NK-92 (cell line): ENCODE data around the gene SCAMP4.

Experiments
- DNase-seq: peaks from one replicate; lab custom pipeline; 2025; ENCODE audit not compliant: unreplicated experiment; lab: John Stamatoyannopoulos, UW

SCAMP4 gene

DNA sequence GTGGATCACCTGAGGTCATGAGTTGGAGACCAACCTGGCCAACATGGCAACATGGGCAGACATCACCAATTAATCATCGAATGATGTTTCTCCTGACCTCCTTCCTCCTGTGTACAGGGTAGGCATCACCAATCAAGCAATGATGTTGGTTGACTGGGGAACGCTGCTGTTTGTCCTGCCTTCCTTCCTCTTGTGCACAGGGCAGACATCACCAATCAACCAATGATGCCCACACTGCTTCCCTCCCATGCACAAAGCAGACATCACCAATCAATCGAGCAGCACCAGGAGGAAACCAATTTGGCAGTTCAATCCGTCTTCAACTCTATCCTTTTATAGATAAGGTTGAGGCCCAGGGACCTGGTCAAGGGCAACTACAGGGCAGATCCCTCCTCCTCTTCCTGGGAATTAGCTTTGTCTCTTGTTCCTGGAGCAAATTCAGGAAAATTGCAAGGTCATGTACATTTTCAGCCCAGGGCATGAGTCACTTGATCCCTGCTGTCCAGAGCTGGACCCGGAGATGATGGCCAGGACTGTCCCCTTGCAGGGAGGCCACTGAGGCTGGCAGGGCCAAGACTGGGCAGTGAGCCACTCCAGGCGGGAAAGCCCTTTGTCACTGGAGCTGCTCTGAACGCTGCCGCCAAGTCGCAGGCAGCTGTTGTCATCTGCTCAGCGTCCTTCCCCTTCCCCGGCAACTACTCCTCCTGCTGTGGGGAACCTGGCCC lies 30.4 kb downstream of the SCAMP4 start:
- no peak for DNase-seq

DNA sequence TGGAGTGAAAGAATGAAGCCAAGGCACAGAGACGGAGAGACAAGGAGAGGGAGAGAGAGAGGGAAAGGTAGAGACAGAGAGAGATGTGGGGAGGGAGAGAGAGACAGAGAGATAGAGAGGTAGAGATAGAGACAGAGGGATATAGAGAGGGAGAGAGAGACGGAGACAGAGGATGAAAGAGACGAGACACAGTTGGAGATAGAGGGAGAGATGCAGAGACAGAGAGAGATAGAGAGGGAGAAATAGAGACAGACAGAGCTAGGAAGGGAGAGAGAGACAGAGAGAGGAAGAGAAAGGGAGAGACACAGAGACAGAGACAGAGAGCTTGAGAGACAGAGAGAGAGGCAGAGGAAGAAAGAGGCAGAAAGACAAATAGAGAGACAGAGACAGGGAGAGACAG lies 31.2 kb downstream of the SCAMP4 start:
- DNase-seq: no peak

DNA sequence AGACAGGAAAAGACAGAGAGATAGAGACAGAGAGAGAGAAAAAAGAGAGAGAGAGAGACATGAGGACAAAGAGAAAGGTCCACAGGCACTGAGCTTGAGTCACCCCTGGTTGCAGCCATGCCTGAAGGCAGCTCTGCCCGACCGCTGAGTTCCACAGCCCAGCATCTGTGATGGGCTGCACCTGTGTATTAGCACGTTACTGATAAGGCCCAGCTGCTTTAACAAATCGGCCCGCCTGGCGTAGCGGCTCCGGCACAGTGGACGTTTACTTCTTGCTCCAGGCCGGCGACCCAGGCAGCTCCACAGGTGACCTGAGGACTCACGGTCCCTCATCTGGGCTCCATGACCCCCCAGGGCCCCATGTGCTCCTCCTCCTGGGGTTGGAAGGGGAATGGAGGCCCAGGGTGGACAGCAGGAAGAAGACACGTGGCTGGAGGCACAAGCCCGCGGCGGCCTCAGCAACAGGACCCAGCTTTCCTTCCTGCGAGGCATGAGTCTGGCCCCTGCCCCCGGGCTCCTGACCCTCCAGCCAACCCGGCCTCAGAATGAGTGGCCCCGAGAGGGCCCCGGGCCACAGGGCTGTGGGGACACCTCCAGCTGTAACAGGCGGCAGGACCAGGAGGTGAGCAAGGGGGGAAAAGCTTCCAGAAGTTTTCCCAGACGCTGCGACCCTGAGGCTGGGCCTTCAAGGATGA lies 31.9 kb downstream of the SCAMP4 start:
- DNase-seq: no peak

DNA sequence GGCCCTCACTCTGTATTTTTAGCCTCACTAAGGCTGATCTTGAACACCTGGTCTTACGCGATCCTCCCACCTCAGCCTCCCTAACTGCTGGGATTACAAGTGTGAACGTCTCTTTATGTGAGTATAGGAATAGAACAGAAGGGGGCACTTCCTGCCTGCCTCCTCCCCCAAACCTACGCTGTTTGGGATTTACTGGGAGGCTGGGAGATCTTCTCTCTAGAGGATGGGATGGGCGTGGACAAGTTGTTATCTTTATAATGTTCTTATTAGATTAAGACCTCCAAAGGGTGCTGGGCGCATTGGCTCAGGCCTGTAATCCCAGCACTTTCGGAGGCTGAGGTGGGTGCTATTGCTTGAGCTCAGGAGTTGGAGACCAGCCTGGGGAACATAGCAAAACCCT lies 32.9 kb downstream of the SCAMP4 start:
- no peak for DNase-seq

DNA sequence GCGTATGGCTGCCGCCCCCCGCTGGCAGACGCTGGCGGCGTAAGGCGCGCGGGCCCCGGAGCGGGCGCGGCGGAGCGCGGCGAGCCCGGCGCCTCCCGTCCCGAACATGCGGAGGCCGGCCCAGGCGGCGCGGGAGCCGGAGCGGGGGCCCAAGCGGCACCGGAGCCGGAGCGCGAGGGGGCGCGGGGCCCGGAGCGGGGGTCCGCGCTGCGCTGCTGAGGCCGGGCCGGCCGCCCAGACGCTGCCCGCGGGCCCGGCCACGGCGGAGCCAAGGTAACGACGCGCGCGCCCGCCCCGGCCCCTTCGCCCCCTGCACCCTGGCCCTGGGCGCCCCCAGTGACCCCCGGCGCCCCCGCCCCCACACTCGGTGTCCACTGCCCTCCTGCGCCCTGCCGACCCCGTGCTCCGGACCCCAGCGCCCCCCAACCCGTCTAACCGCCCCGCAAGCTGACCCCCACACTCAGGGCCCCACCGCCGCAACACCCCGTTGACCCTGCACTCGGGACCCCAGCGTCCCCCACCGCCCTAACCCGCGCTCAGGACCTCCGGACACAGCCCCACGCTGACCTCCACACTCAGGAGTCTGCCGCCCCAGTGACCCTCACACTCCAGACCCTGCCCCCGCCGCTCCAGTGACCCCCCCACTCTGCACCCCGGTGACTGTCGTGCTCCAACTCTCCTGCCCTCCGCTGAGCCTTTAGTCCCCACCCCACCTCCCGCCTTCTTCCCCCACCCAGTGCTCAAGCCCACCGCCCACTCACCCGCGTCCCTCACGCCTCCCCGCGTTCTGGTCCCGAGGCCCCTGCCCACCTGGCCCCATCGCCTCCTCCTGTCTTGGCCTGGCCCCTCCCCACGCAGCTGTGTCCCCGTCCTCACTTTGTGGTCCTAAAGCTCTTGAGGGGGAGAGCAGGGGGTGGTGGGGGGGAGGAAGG lies 36.2 kb downstream of the SCAMP4 start, which contains the start of gene CSNK1G2:
Gene CSNK1G2, plus strand, starts transcription at position 27 of the 932 bp plus-strand sequence. CDS start 28,601 bp downstream, outside the sequence.
- DNase-seq: no peak

DNA sequence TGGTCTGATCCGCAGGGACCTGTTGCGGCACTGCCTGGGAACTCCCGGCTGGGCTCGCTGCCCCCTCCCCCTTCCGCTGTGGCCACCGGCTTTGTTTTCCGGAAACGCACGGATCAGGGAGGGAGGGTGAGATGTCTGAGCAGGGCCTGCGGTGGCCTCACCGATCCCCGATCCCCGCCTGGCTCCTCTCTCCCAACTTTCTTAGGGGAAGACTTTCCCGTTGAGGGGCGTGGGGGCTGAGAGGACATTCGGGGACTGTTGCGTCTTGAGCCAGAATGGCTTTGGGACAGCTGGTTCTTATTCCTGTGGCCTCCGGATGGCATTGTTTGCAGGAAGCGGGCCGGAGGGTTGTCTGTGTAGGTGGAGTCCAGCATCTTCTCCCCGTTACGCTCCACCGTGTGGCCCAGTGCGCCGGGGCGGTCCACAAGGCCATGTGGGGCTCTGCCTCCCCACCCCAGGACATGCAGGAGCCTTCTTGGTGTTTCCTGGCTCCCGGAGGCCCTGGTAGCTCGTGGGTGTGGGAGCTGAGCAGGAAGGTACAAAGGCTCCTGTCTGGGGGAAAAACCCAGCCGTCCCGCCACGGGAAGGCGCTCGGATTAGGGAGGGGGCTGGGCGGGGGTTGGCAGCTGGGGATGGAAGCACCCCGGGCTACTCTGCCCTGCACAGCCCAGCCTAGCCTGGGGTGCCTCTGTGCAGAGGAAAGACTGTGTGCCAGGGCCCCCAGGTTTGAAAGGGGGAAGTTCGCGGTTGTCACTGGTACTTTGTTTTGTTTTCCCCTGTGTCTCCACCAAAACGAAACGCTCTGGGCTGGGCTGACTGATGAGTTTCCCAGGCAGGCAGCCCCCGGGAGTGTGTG lies 37.1 kb downstream of the SCAMP4 start:
- no peak for DNase-seq

DNA sequence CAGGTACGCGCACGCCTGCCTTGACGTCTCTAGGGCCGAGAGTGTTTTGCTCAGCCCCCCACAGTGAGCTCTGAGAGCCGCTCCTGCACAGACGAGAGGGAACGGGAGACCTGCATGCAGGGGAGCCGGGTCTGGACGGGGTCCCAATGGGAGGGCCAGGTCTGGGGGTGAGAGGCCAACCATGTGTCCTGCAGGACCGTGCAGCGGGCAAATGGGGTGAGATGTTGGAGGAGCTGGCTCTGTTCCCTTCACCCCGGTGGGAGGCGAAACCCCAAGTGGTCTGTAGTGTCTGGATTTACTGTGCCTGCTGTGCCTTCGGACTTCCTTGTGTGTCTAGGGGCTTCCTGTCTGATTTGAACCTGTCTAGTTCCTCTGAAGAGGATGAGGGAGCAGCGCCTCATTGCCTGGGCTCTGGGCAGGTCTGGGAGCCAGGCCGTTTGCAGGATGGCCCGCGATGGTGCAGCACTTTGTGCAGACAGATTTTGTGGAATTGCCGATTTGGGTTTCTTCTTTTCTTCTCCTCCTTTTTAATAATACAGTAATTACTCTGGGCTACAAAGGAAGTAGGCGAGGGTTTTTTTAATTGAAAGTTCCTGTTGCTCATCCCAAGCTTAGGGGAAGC lies 37.8 kb downstream of the SCAMP4 start:
- DNase-seq: no peak

DNA sequence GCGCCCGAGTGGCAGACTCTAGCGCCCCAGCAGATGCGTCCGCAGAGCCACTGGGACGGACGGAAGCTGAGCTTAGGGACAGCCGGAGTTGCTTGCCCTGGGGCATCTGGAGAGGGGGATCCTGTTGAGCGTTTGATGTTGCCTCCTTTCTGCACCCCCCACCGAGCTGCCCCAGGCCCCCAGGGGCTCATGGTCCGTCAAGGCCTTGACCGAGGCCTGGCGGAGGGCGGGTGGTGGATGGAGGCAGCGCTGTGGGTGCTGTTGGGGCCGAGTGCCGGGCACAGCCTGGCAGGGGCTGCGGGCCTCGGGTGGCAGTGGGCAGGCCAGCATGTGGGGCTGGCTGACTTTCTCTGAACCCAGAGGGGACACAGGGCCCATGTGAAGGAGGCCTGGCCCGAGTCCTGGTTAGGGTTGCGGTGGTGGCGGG lies 38.5 kb downstream of the SCAMP4 start:
- no peak for DNase-seq

DNA sequence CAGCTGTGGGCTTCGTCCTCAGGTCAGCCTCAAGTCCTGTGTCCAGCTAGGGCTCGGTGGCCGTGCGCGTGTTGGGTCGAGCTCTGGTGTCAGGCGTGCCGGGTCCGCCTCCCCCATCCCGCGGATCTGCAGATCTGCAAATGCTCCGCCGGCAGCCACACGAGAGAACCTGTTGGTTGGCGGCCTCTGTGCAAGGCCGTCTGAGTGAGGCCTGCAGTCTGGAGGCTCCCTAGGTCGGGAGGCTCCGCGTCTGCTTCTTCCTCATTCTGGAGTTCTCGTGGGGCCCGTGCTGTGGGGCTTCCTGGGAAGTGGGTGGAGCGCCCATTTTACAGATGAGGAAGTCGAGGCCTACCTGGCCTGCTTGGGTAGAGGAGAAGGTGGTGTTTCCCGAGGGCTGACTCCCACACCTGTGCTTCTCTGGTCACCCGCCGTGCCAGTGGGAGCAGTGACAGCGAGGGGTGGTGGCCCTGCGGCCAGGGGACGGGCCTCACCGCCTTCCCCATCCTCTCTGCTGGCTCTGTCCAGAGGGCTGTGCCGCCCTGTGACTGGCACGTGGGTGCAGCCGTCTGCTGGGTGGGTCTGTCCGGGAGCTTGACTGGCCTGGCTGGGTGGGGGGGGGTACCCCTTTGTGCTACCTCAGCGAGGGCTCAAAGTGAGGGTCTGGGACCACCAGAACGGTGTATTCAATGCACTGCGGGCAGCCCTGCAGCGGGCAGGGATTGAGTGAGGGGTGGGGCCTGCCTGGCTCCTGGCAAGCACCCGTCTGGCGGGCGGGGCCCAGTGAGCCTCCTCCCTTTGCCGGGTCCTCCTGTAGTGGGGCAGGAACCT lies 39.1 kb downstream of the SCAMP4 start:
- DNase-seq: no peak

DNA sequence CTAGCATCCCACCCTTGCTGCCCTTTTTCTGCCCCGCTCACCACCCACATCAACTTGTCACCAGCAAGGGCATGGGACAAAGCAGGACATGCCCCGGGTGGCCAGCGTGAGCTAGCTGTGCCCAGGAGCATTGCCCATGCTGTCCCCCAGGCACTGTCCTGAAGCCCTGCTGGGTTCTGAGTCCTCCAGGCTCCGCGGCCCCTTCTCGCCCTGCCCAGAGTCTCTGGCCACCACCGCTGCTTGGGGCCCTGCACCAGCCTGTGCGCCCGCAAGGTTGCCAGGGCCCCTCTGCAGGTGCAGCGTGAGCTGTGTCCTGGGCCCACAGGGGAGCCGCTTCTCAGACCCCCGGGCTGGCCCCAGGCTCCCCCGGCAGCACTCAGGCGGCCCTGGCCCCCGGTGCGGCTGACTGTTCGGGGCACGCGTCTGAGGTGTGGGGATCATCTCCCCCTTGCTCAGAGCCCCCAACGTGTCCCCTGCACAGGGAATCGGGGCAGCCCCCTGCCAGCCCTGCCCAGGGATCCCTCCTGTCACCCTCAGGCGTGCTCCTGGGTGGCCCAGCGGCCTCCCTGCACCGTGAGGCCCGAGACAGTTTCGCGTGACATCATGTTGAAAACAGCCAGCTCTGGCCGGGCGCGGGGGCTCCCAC lies 39.8 kb downstream of the SCAMP4 start:
- DNase-seq: no peak

DNA sequence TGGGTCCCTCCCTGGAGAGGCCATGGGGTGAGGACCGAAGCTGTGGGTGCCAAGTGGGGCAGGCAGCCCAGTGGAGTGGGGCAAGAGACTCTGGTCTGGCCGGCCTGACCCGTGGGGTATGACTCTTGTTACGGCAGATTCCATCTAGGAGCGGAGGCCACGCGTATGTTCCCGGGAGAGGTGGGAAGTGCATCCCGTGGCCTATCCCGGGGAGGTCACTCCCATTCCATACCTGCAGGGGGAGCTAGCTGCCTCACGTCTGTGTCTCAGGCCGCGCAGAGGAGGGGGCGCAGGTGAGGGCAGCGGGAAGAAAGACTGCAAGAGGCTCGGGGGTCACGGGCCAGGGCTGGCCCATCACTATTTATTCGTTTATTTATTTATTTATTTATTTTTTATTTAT lies 40.7 kb downstream of the SCAMP4 start:
- no peak for DNase-seq

DNA sequence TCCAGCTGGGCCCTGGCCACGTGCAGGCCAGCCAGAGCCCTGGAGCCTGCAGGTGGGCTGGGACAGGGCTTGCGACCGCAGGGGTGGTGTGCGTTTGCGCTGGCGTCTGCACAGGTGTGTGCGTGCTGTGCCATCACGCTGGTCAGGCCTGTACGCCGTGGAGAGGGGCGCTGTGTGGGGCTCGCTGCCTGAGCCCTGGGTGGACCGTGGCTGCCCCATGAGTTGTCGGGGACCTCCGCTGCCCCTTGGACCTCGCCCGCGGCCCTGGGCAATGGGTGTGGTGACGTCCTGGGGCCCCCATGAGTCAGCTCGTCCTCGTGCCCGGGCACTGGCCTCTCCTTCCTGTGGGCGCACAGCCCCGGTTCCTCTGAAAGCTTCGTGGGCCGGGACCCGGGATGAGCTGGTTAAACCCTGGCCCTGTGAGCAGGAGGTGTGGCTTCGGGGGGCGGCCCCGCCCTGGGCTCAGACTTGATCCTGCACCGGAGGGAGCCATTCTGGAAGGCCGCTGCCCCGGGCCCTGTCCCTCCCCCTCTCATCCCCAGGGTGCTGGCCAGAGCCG lies 42.5 kb downstream of the SCAMP4 start:
- no peak for DNase-seq

DNA sequence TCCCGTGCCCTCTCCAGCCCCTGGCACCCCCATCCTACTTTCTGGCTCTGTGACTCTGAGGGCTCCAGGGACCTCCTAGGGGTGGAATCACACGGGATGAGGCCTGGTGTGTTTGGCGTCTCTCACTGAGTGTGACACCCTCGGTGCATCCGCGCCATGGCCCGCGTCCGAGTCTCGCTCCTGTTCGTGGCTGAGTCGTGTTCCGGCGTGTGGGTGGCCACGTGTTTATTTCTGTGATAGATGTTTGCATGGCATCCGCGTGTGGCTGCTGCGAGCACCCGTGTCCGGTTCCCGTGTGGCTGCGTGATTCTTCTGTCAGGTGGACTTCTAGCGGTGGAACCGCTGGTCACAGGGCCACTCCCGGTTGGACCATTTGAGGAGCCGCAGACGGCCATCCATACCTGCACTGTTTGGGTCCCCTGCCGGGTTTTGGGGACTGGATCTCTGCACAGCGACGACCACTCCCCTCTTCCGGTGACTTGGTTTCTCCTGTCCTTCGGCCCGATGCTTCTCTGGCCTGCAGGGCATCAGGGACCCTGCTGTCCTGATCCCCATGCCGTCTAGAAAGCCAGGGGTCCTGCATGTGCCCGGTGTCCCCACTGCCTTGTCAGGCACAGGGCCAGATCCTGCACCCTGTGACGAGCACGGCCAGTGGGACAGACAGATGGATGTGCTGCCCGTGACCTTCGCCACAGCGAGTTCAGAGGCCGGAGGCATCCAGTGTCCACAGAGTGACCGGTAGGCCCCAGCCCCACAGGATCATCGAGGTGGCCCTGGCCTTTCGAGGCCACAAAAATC lies 44.3 kb downstream of the SCAMP4 start:
- DNase-seq: no peak

DNA sequence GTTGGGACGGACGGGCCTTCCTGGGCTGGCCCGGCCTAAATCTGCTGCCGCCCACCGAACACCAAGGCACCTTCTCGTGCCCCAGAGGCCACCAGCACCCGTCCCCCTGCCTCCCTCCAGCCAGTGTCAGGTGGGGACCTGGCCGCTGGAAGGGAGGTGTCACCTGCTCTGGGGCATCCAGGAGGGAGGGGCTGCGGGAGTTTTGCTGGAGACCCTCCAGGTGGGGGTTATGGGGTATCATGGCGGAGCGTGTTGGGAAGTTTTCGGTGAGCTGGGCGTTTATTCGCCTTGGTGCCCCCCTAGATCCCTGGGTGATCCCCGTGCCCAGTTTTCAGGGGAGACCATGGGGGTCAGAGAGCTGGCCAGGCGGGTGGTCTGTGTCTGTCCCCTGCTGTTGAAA lies 45.4 kb downstream of the SCAMP4 start:
- no peak for DNase-seq

DNA sequence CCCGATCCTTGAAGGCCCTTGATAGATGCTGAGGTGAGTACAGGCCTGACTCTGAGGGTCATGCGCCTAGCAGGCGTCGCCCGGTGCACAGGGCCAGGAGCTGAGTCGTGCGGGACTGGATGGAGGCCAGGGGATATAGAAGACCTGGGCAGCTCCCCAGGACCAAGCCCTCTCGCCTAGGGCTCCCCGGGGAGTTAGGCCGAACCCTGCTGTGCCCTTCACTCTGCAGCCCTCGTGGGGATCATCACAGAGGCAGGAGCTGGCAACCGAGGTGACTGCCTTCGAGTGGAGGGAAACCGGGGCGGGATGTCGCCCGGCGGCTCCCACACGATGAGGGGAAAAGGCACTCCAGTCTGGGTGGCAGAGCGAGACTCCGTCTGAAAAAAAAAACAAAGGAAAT lies 47.4 kb downstream of the SCAMP4 start:
- no peak for DNase-seq

DNA sequence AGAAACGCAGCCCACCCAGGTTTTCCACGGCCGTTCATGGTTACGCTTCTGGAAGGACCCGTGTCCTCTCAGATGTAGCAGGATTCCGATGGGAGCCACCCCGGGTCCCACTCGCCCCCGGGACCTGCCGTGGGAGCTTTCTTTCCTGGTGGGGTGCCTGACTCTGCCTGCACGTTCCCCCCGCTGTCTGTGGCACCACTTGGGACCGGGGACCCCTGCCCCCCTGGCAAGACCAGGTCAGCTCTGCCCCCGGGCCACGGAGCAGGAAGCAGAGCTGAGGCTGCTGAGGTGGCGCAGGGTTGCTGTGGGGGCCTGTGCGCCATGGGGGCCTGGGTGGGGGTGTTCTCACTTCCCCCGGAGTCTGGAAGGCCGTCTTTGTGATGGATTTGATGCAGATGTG lies 47.8 kb downstream of the SCAMP4 start:
- no peak for DNase-seq

DNA sequence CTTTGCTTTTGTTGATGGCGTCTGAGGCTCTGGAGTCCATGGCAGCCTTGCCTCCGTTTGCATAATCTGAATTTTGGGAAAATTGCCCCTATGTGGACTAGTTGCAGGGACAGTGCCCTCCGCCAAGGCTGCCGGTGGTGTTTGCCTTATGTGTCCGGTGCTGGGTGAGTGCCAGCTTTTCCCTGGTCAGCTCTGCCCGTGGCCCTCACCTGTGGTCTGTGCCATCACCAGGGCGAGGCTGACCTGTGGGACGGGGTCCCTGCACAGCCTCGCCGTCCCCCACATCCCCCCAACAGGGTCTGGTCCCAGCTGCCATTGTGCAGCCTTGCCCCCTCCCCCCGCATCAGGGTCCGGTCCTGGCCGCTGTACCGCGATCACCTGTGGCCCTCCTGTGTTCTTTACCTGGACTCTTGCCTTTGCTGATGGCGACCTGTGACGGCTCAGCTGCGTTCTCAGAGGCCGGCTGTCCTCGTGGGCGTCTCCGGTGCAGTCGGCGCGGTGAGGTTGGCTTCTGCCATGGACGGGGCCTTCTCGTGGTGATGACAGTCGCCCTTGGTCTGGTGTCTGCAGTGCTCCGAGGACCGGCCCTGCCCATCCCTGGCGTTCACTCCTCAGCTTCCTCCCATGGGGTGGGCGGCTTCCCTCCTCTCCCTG lies 48.4 kb downstream of the SCAMP4 start:
- no peak for DNase-seq
